Stomach (tissue), 4 donors: Measurements from ENCODE around the gene BIRC6.

Experiments
- EP300 ChIP-seq: sonication (generic); formaldehyde crosslinking; IDR thresholded peaks from one replicate; pipeline ENCODE4 v1.6.1; 2017; ENCODE audit warnings: antibody characterized with exemption
- POLR2A ChIP-seq, 4 donors: fragments of 450-650 bp; IDR thresholded peaks; one replicate each; pipeline ENCODE4 v1.6.1; 2016; ENCODE audit warnings: antibody characterized with exemption in 4 of 4, control low read depth in 2 of 4, mild to moderate bottlenecking in 1 of 4, moderate library complexity in 1 of 4
- POLR2AphosphoS5 ChIP-seq, 3 donors: sonication (generic); formaldehyde crosslinking; IDR thresholded peaks; one replicate each; pipeline ENCODE4 v1.6.1; 2016; ENCODE audit warnings: antibody characterized with exemption in 3 of 3
- TF ChIP-seq, protein P1 (sequence below), 7 experiments: fragments of 450-650 bp in 4 of 7; fragments of 200-600 bp in 3 of 7; sonication (generic) in 3 of 7; IDR thresholded peaks; one replicate each; pipeline ENCODE4 v1.5.1; 2016 to 2019; ENCODE audit warnings: antibody characterized with exemption in 7 of 7, control low read depth in 2 of 7, mild to moderate bottlenecking in 1 of 7

DNA sequence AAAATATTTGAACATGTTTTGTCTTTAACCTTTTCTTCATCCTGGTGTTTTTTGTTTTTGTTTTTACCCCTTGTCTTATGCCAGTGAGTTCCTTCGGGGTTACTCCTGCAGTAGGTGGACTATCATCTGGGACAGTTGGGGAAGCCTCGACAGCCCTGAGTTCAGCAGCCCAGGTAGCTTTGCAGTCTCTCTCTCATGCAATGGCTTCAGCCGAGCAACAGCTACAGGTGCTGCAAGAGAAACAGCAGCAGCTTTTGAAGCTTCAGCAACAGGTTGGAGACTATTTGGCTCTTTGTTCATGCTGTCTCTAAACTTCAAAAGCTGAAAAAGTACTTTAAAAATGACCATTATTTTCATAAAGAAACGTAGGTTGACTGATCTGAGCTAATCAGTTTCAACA lies 106.3 kb downstream of the BIRC6 start:
- TF ChIP-seq, protein P1, sequence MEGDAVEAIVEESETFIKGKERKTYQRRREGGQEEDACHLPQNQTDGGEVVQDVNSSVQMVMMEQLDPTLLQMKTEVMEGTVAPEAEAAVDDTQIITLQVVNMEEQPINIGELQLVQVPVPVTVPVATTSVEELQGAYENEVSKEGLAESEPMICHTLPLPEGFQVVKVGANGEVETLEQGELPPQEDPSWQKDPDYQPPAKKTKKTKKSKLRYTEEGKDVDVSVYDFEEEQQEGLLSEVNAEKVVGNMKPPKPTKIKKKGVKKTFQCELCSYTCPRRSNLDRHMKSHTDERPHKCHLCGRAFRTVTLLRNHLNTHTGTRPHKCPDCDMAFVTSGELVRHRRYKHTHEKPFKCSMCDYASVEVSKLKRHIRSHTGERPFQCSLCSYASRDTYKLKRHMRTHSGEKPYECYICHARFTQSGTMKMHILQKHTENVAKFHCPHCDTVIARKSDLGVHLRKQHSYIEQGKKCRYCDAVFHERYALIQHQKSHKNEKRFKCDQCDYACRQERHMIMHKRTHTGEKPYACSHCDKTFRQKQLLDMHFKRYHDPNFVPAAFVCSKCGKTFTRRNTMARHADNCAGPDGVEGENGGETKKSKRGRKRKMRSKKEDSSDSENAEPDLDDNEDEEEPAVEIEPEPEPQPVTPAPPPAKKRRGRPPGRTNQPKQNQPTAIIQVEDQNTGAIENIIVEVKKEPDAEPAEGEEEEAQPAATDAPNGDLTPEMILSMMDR (IDR thresholded peaks at IDR 0.05): no peak
- TF ChIP-seq POLR2AphosphoS5 (IDR thresholded peaks at IDR 0.05): no peak
- TF ChIP-seq POLR2A (IDR thresholded peaks at IDR 0.05): no peak
- TF ChIP-seq EP300: no peak
